ENCODE measurements around the gene KRTAP10-9.
"Not testable (repeated sequence)": the region's sequence is repeated elsewhere in the genome, so short reads cannot be mapped to it uniquely, and the experiment has no call there.

The KRTAP10-9 gene

GRCh38 chr21:44643741-44644310, 16.9 kb downstream of the KRTAP10-9 start:
- no peak for DNase-seq

GRCh38 chr21:44644878-44645277, 18.0 kb downstream of the KRTAP10-9 start:
- DNase-seq, result no peak

- not testable (repeated sequence) for DNase-seq
These were observed 19.7 kb downstream of the KRTAP10-9 start, which contains the start of gene KRTAP10-11 for GRCh38 chr21:44646366-44647221. TSS of gene KRTAP10-11 (plus strand) at chr21:44646414. CDS start at chr21:44646459, 45 bp downstream.

- no peak for DNase-seq
These were observed 20.3 kb downstream of the KRTAP10-9 start for GRCh38 chr21:44647222-44647552.

GRCh38 chr21:44648557-44649311, 21.8 kb downstream of the KRTAP10-9 start:
- no peak for DNase-seq

- no peak for DNase-seq
These were observed 22.7 kb downstream of the KRTAP10-9 start for GRCh38 chr21:44649521-44650100.

- no peak for DNase-seq
These were observed 23.5 kb downstream of the KRTAP10-9 start for GRCh38 chr21:44650265-44650972.

- no peak for DNase-seq
These were observed 24.2 kb downstream of the KRTAP10-9 start for GRCh38 chr21:44650973-44651675.

- no peak for DNase-seq
These were observed 26.2 kb downstream of the KRTAP10-9 start for GRCh38 chr21:44653123-44653522.

- DNase-seq, result no peak
These were observed 27.0 kb downstream of the KRTAP10-9 start for GRCh38 chr21:44653656-44654575.

GRCh38 chr21:44654576-44655175, 27.8 kb downstream of the KRTAP10-9 start, which contains the start of gene KRTAP12-4:
TSS of gene KRTAP12-4 (minus strand) at chr21:44654659. CDS start at chr21:44654614, 45 bp downstream.
- no peak for DNase-seq

- DNase-seq, result no peak
These were observed 30.0 kb downstream of the KRTAP10-9 start for GRCh38 chr21:44656868-44657267.

GRCh38 chr21:44657635-44658540, 31.0 kb downstream of the KRTAP10-9 start, which contains the start of gene KRTAP12-3:
TSS of gene KRTAP12-3 (plus strand) at chr21:44657932. CDS start at chr21:44657980, 48 bp downstream.
- no peak for DNase-seq

GRCh38 chr21:44658541-44658910, 31.6 kb downstream of the KRTAP10-9 start:
- no peak for DNase-seq

GRCh38 chr21:44658913-44659595, 32.2 kb downstream of the KRTAP10-9 start:
- DNase-seq, result no peak

- DNase-seq, result not testable (repeated sequence)
These were observed 34.7 kb downstream of the KRTAP10-9 start for GRCh38 chr21:44661567-44661966.

- DNase-seq, result no peak
These were observed 37.8 kb downstream of the KRTAP10-9 start for GRCh38 chr21:44664691-44665090.

All from fibroblast of skin of scalp (primary cell).